NCI-H128 (cell line): Measurements from ENCODE around the gene ARRB2.

Experiments
- DNase-seq: peaks from one replicate; lab custom pipeline; 2025; ENCODE audit not compliant: unreplicated experiment; lab: John Stamatoyannopoulos, UW

ARRB2 gene

GRCh38 chr17:4722678-4723240 is 12.3 kb downstream of the ARRB2 start:
- no peak for DNase-seq

- no peak for DNase-seq
These were observed 14.2 kb downstream of the ARRB2 start for GRCh38 chr17:4724650-4725049.

GRCh38 chr17:4725646-4726310 is 15.3 kb downstream of the ARRB2 start:
- DNase-seq = no peak

GRCh38 chr17:4728124-4728523 is 17.7 kb downstream of the ARRB2 start:
- DNase-seq = no peak

- DNase-seq = no peak
These were observed 22.7 kb downstream of the ARRB2 start for GRCh38 chr17:4733073-4733531.

GRCh38 chr17:4734857-4735475 is 24.5 kb downstream of the ARRB2 start:
- no peak for DNase-seq

GRCh38 chr17:4735876-4736651 is 25.6 kb downstream of the ARRB2 start:
- DNase-seq = no peak

- DNase-seq = no peak
These were observed 28.0 kb downstream of the ARRB2 start for GRCh38 chr17:4738136-4739121.

GRCh38 chr17:4739122-4740024 is 28.9 kb downstream of the ARRB2 start, which contains the start of the genes CXCL16 and ZMYND15:
Gene CXCL16, minus strand, starts transcription at chr17:4739928. Its CDS starts 589 bp downstream, at chr17:4739339.
Gene ZMYND15, plus strand, starts transcription at chr17:4739833. Its CDS starts 716 bp downstream, at chr17:4740549.
- DNase-seq = no peak

GRCh38 chr17:4740025-4740351 is 29.6 kb downstream of the ARRB2 start:
- no peak for DNase-seq

- DNase-seq = no peak
These were observed 30.2 kb downstream of the ARRB2 start for GRCh38 chr17:4740584-4740983.

- DNase-seq = no peak
These were observed 31.1 kb downstream of the ARRB2 start for GRCh38 chr17:4741544-4741943.

GRCh38 chr17:4742133-4742532 is 31.7 kb downstream of the ARRB2 start:
- no peak for DNase-seq

GRCh38 chr17:4742629-4743028 is 32.2 kb downstream of the ARRB2 start:
- no peak for DNase-seq

GRCh38 chr17:4743216-4743615 is 32.8 kb downstream of the ARRB2 start:
- DNase-seq = no peak

GRCh38 chr17:4743898-4744297 is 33.5 kb downstream of the ARRB2 start:
- DNase-seq = no peak

GRCh38 chr17:4744999-4745969 is 34.9 kb downstream of the ARRB2 start:
- DNase-seq = no peak

GRCh38 chr17:4747847-4748246 is 37.4 kb downstream of the ARRB2 start:
- DNase-seq = no peak
